ENCODE results near the gene FANCD2OS.

FANCD2OS gene

GRCh38 chr3:10108091-10108490 is at the start of gene FANCD2OS:
FANCD2OS (minus strand) TSS chr3:10108255; CDS start chr3:10104774, 3,481 bp downstream.
- intact Hi-C loops (cut with DNase I; ENCODE audit: low total_unique reads): no loop called here
- H3K27me3 ChIP-seq: peaks cover 0 to 8% of the 10 kb centered on the region in 2 donors
- DNase-seq: no peak
- no peak for TF ChIP-seq CTCF (IDR thresholded peaks at IDR 0.05)
- no peak within 1 kb of the TSS for H3K27ac ChIP-seq
- H3K4me1 ChIP-seq: no peaks in the 10 kb centered on the region
- H3K4me3 ChIP-seq: no peak within 1 kb of the TSS
- H3K36me3 ChIP-seq: no peaks in the 10 kb centered on the region
- H3K9me3 ChIP-seq: no peaks in the 10 kb centered on the region

GRCh38 chr3:10157031-10157430 is 49.0 kb upstream of the FANCD2OS start:
- DNase-seq: no peak
- no peak overlapping the region for H3K27ac ChIP-seq
- H3K27me3 ChIP-seq: no peaks in the 10 kb centered on the region
- H3K4me1 ChIP-seq: no peaks in the 10 kb centered on the region
- H3K9me3 ChIP-seq: no peaks in the 10 kb centered on the region
- TF ChIP-seq CTCF (IDR thresholded peaks at IDR 0.05): no peak
- H3K4me3 ChIP-seq: no peak overlapping the region
- H3K36me3 ChIP-seq: peaks cover 6 to 28% (median 16%) of the 10 kb centered on the region in 3 donors
- intact Hi-C loops (cut with DNase I; ENCODE audit: low total_unique reads): no loop called here

GRCh38 chr3:10155658-10156057 is 47.6 kb upstream of the FANCD2OS start:
- Histone ChIP-seq H3K27me3 (no peaks in the 10 kb centered on the region), H3K4me1 (no peaks in the 10 kb centered on the region), H3K4me3 (no peak overlapping the region), H3K36me3 (peaks cover 20 to 42% (median 26%) of the 10 kb centered on the region in 3 donors), H3K27ac (no peak overlapping the region), H3K9me3 (no peaks in the 10 kb centered on the region)
- intact Hi-C loops (cut with DNase I; ENCODE audit: low total_unique reads): no loop called here
- DNase-seq: no peak
- no peak for TF ChIP-seq CTCF (IDR thresholded peaks at IDR 0.05)

- Histone ChIP-seq H3K36me3 (peaks cover 25 to 47% (median 32%) of the 10 kb centered on the region in 3 donors), H3K27me3 (no peaks in the 10 kb centered on the region), H3K4me3 (no peak overlapping the region), H3K9me3 (no peaks in the 10 kb centered on the region), H3K4me1 (no peaks in the 10 kb centered on the region), H3K27ac (no peak overlapping the region)
- TF ChIP-seq CTCF (IDR thresholded peaks at IDR 0.05): no peak
- no peak for DNase-seq
- intact Hi-C loops (cut with DNase I; ENCODE audit: low total_unique reads): no loop called here
Observed at GRCh38 chr3:10155123-10155472, 47.0 kb upstream of the FANCD2OS start.

- Histone ChIP-seq H3K4me1 (no peaks in the 10 kb centered on the region), H3K27ac (no peak overlapping the region), H3K9me3 (no peaks in the 10 kb centered on the region), H3K36me3 (peaks cover 31 to 53% (median 37%) of the 10 kb centered on the region in 3 donors), H3K4me3 (no peak overlapping the region), H3K27me3 (no peaks in the 10 kb centered on the region)
- intact Hi-C loops (cut with DNase I; ENCODE audit: low total_unique reads): no loop called here
- no peak for TF ChIP-seq CTCF (IDR thresholded peaks at IDR 0.05)
- DNase-seq: no peak
Observed at GRCh38 chr3:10154335-10155122, 46.5 kb upstream of the FANCD2OS start.
